Keratinocyte (primary cell): ENCODE results near the gene LTB. TPM values are rescaled to one million over a fixed set of nuclear protein-coding genes. Genes with fewer than 3 reads are reported as not detected.

Experiments used
- DNase-seq: peaks from one replicate; pipeline ENCODE4 v3.0.0-alpha.2; 2011; ENCODE audit warnings: low read depth, missing footprints, low spot score
- FAIRE-seq: peaks from 2 replicates; lab custom pipeline; 2011; peaks lifted over from hg19 to GRCh38; lab: Jason Lieb, UNC
- H2AFZ ChIP-seq: 2 replicates; pipeline ENCODE4 v1.6.0; 2012; ENCODE audit warnings: low read length, control low read depth, inconsistent platforms; ENCODE audit not compliant: control insufficient read depth
- H3K27ac ChIP-seq: 2 replicates; pipeline ENCODE4 v1.5.1; 2011; ENCODE audit warnings: low read length; ENCODE audit not compliant: control insufficient read depth, insufficient read depth
- H3K27me3 ChIP-seq: 3 replicates; pipeline ENCODE4 v1.6.0; 2011; ENCODE audit warnings: low read length; ENCODE audit not compliant: control insufficient read depth, insufficient read depth; ENCODE audit errors: extremely low read depth
- H3K36me3 ChIP-seq, 2 experiments: 2 replicates in 1 of 2; 3 replicates in 1 of 2; pipeline ENCODE4 v1.5.1; 2011; ENCODE audit warnings: low read length in 2 of 2, mild to moderate bottlenecking in 1 of 2; ENCODE audit not compliant: control insufficient read depth in 2 of 2, insufficient read depth in 2 of 2; ENCODE audit errors: extremely low read depth in 1 of 2
- H3K4me1 ChIP-seq: 3 replicates; pipeline ENCODE4 v1.5.1; 2011; ENCODE audit warnings: low read length; ENCODE audit not compliant: control insufficient read depth, insufficient read depth; ENCODE audit errors: extremely low read depth
- H3K4me2 ChIP-seq: 3 replicates; pipeline ENCODE4 v1.6.0; 2011; ENCODE audit warnings: low read depth, low read length; ENCODE audit not compliant: control insufficient read depth, insufficient read depth; ENCODE audit errors: extremely low read depth
- H3K4me3 ChIP-seq, 3 experiments: fragments of 200-600 bp in 1 of 3; sonication (generic) in 1 of 3; 2 replicates in 2 of 3; 3 replicates in 1 of 3; pipeline ENCODE4 v1.5.1; 2011 to 2016; ENCODE audit warnings: low read length in 3 of 3, mild to moderate bottlenecking in 3 of 3, control low read depth in 2 of 3, inconsistent platforms in 1 of 3, low read depth in 1 of 3, mixed read lengths in 1 of 3, mixed run types in 1 of 3, moderate library complexity in 1 of 3; ENCODE audit not compliant: control insufficient read depth in 2 of 3, insufficient read depth in 2 of 3; ENCODE audit errors: extremely low read depth in 1 of 3
- H3K79me2 ChIP-seq: 2 replicates; pipeline ENCODE4 v1.6.0; 2012; ENCODE audit warnings: low read length; ENCODE audit not compliant: control insufficient read depth, insufficient read depth
- H3K9ac ChIP-seq: 3 replicates; pipeline ENCODE4 v1.6.0; 2011; ENCODE audit warnings: low read length; ENCODE audit not compliant: control insufficient read depth, insufficient read depth; ENCODE audit errors: extremely low read depth
- H3K9me1 ChIP-seq: 3 replicates; pipeline ENCODE4 v1.6.0; 2011; ENCODE audit warnings: low read length; ENCODE audit not compliant: control insufficient read depth, insufficient read depth; ENCODE audit errors: extremely low read depth
- H3K9me3 ChIP-seq: 2 replicates; pipeline ENCODE4 v1.5.1; 2012; ENCODE audit warnings: low read depth, low read length; ENCODE audit not compliant: control insufficient read depth
- H4K20me1 ChIP-seq: 3 replicates; pipeline ENCODE4 v1.6.0; 2011; ENCODE audit warnings: low read length; ENCODE audit not compliant: control insufficient read depth, insufficient read depth; ENCODE audit errors: extremely low read depth
- EZH2 ChIP-seq: IDR thresholded peaks from one replicate; pipeline ENCODE4 v1.6.1; 2012; ENCODE audit warnings: inconsistent platforms, mild to moderate bottlenecking, low read length, moderate library complexity
- dilution Hi-C: fragments of 300-500 bp; cut with MboI; formaldehyde crosslinking; loops from one replicate; pipeline ENCODE4 v1.7.0; 2020; ENCODE audit warnings: low sequenced_read_pairs; ENCODE audit not compliant: extremely low pct_ligation_motif_present
- polyA plus RNA-seq, 5 experiments: library from polyadenylated mRNA; depleted of rRNA in 3 of 5; stranded (reverse) in 3 of 5; stranded (forward) in 1 of 5; unstranded in 1 of 5; fragments of >200 nt; gene quantifications; 1 replicate in 1 of 5; 2 replicates in 3 of 5; 3 replicates in 1 of 5; pipeline versions ENCODE4 v1.2.1 to v1.2.3, GENCODE V29; 2011 to 2012; ENCODE audit warnings: missing spikeins in 2 of 5, low read depth in 1 of 5, low replicate concordance in 1 of 5
- TF ChIP-seq, protein P1 (sequence below), 3 experiments: IDR thresholded peaks in 1 of 3; conservative IDR thresholded peaks in 1 of 3; optimal IDR thresholded peaks in 1 of 3; 2 replicates in 2 of 3; 3 replicates in 1 of 3; pipeline versions ENCODE3 to v1.5.1; 2011; ENCODE audit warnings: low read length in 3 of 3, mild to moderate bottlenecking in 3 of 3, moderate library complexity in 2 of 3, control low read depth in 1 of 3, inconsistent platforms in 1 of 3; ENCODE audit not compliant: insufficient read depth in 2 of 3; ENCODE audit errors: extremely low read depth in 1 of 3

Gene LTB
- polyA plus RNA-seq, 1 donor (not counting 4 experiments of a cell fraction or from before 2014, with no cell fraction given) = not detected

DNA sequence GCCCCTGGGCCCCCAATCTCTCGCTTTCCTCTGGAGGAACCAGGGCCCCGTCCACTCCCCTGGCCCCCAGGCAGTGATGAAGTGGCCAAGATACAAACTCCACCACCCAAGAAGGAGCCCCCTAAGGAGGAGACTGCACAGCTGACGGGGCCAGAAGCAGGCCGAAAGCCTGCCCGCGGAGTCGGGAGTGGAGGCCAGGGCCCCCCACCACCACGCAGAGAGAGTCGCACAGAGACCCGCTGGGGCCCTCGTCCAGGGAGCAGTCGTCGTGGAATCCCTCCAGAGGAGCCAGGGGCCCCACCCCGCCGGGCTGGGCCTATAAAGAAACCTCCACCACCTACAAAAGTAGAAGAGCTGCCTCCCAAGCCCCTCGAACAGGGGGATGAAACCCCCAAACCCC is 49.0 kb upstream of the LTB start:
- Histone ChIP-seq H3K9ac (no peak overlapping the region), H4K20me1 (peaks cover 11% of the 10 kb centered on the region), H3K79me2 (peaks cover 49% of the 10 kb centered on the region), H3K4me1 (no peaks in the 10 kb centered on the region), H3K9me1 (no peaks in the 10 kb centered on the region), H3K27me3 (no peaks in the 10 kb centered on the region), H3K4me2 (no peak overlapping the region), H3K27ac (no peak overlapping the region), H3K4me3 (no peak overlapping the region), H2AFZ (no peak overlapping the region), H3K9me3 (no peaks in the 10 kb centered on the region), H3K36me3 (peaks cover 83 to 90% of the 10 kb centered on the region in 2 experiments)
- FAIRE-seq (no peak), DNase-seq (no peak)
- dilution Hi-C loops = no loop called here
- TF ChIP-seq, protein P1, sequence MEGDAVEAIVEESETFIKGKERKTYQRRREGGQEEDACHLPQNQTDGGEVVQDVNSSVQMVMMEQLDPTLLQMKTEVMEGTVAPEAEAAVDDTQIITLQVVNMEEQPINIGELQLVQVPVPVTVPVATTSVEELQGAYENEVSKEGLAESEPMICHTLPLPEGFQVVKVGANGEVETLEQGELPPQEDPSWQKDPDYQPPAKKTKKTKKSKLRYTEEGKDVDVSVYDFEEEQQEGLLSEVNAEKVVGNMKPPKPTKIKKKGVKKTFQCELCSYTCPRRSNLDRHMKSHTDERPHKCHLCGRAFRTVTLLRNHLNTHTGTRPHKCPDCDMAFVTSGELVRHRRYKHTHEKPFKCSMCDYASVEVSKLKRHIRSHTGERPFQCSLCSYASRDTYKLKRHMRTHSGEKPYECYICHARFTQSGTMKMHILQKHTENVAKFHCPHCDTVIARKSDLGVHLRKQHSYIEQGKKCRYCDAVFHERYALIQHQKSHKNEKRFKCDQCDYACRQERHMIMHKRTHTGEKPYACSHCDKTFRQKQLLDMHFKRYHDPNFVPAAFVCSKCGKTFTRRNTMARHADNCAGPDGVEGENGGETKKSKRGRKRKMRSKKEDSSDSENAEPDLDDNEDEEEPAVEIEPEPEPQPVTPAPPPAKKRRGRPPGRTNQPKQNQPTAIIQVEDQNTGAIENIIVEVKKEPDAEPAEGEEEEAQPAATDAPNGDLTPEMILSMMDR (optimal IDR thresholded peaks at IDR 0.05 in 1 of 3, IDR thresholded peaks at IDR 0.05 in 1 of 3, conservative IDR thresholded peaks at IDR 0.05 in 1 of 3; ENCODE audit: extremely low read depth in 1 of 3, insufficient read depth in 2 of 3, low read length in 3 of 3) = no peak
- TF ChIP-seq EZH2 = no peak

DNA sequence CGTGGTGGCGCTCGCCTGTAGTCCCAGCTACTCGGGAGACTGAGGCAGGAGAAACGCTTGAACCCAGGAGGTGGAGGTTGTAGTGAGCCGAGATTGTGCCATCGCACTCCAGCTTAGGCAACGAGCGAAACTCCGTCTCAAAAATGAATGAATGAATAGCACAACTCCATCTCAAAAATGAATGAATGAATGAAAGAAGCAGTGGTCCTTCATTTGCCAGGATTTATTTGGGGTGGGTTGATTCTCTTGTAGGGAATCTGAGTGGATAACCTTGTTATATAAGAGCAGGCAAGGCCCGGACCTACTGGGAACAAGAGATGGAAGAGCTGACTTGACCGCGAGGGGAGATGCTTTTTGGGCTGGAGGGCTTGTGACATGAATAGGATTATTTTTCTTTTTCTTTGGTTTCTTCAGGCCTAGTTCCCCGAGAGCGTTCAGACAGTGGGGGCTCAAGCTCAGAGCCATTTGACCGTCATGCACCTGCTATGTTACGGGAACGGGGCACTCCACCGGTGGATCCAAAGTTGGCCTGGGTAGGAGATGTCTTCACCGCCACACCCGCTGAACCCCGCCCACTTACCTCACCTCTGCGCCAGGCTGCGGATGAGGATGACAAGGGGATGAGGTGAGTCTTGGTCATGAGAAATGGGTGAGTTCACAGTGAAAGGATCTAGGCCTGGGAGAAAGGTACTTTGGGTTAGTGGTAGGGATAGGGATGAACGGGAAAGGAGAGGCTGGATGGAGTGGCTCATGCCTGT is 48.1 kb upstream of the LTB start:
- FAIRE-seq (no peak), DNase-seq (no peak)
- H3K9me1 ChIP-seq = no peaks in the 10 kb centered on the region
- H3K9me3 ChIP-seq = no peaks in the 10 kb centered on the region
- no peaks in the 10 kb centered on the region for H3K27me3 ChIP-seq
- no peak overlapping the region for H2AFZ ChIP-seq
- dilution Hi-C loops = no loop called here
- no peaks in the 10 kb centered on the region for H3K4me1 ChIP-seq
- peaks cover 15% of the 10 kb centered on the region for H4K20me1 ChIP-seq
- H3K9ac ChIP-seq = no peak overlapping the region
- H3K36me3 ChIP-seq = peaks cover 84 to 92% of the 10 kb centered on the region in 2 experiments
- H3K4me3 ChIP-seq = no peak overlapping the region
- no peak overlapping the region for H3K4me2 ChIP-seq
- H3K27ac ChIP-seq = no peak overlapping the region
- TF ChIP-seq, protein P1 (optimal IDR thresholded peaks at IDR 0.05 in 1 of 3, IDR thresholded peaks at IDR 0.05 in 1 of 3, conservative IDR thresholded peaks at IDR 0.05 in 1 of 3; ENCODE audit: extremely low read depth in 1 of 3, insufficient read depth in 2 of 3, low read length in 3 of 3) = no peak
- TF ChIP-seq EZH2 = no peak
- H3K79me2 ChIP-seq = peaks cover 57% of the 10 kb centered on the region
